ENCODE data around the gene CKMT1A. TPM values are rescaled to one million over a fixed set of nuclear protein-coding genes. Genes with fewer than 3 reads are reported as not detected.

Gene CKMT1A
- total RNA-seq, 1 donor from 2014 or later = 1.7 TPM

Small RNAs within 50 kb of the gene (small RNA-seq; reads per million reads assigned to genes)
- not detected for gene PDIA3P2
- gene RNU6-353P = not detected
- not detected for gene RNU6-354P

Other genes with a start within 250 kb of the CKMT1A start
- 66.5 and 73.5 TPM in 2 replicates for gene TP53BP1, start 200.7 kb upstream of the CKMT1A start, total RNA-seq (ENCODE audit: low replicate concordance)
- 4.0 and 8.2 TPM in 2 replicates for gene MAP1A, start 176.3 kb upstream of the CKMT1A start, total RNA-seq (ENCODE audit: low replicate concordance)
- 17.0 and 35.6 TPM in 2 replicates for gene PPIP5K1, start 103.7 kb upstream of the CKMT1A start, total RNA-seq (ENCODE audit: low replicate concordance)
- gene CKMT1B, start 99.8 kb upstream of the CKMT1A start, total RNA-seq (ENCODE audit: low replicate concordance) = 4.4 and 4.6 TPM in 2 replicates
- gene STRC, start 75.1 kb upstream of the CKMT1A start, total RNA-seq (ENCODE audit: low replicate concordance) = 0.09 and 1.7 TPM in 2 replicates
- 1.1 and 1.5 TPM in 2 replicates for gene CATSPER2, start 45.0 kb upstream of the CKMT1A start, total RNA-seq (ENCODE audit: low replicate concordance)
- gene PDIA3, start 52.6 kb downstream of the CKMT1A start, total RNA-seq (ENCODE audit: low replicate concordance) = 198 and 315 TPM in 2 replicates
- 3.1 and 5.1 TPM in 2 replicates for gene ELL3, start 83.1 kb downstream of the CKMT1A start, total RNA-seq (ENCODE audit: low replicate concordance)
- 249 and 430 TPM in 2 replicates for gene SERF2, start 98.5 kb downstream of the CKMT1A start, total RNA-seq (ENCODE audit: low replicate concordance)
- 0.50 TPM in 1 of 2 replicates, not detected in the other for gene SERINC4, start 106.4 kb downstream of the CKMT1A start, total RNA-seq (ENCODE audit: low replicate concordance)
- 6.7 and 8.3 TPM in 2 replicates for gene HYPK, start 106.7 kb downstream of the CKMT1A start, total RNA-seq (ENCODE audit: low replicate concordance)
- 42.4 and 47.3 TPM in 2 replicates for gene MFAP1, start 130.8 kb downstream of the CKMT1A start, total RNA-seq (ENCODE audit: low replicate concordance)
- gene WDR76, start 133.1 kb downstream of the CKMT1A start, total RNA-seq (ENCODE audit: low replicate concordance) = 31.5 and 32.6 TPM in 2 replicates

Measured in neural progenitor cell (in vitro differentiated cells).